ENCODE measurements around the gene AMER1. TPM values are rescaled to one million over a fixed set of nuclear protein-coding genes. Genes with fewer than 3 reads are reported as not detected.

AMER1 gene
- total and polyA plus RNA-seq, 2 of the 8 experiments (the other 6 are each of a cell fraction or from before 2014, with no cell fraction given): 3.3 to 9.4 TPM

GRCh38 chrX:64229154-64229553, 23.6 kb upstream of the AMER1 start:
- Histone ChIP-seq H2BK20ac (ENCODE audit: low read length) (no peak overlapping the region), H3K23ac (ENCODE audit: insufficient read length) (no peak overlapping the region), H2AFZ (ENCODE audit: low read length) (no peak overlapping the region), H3K27ac (ENCODE audit: low read depth, low read length) (no peak overlapping the region), H4K20me1 (replicated peaks in 1 of 2; ENCODE audit: control insufficient read depth in 1 of 2, insufficient read depth in 2 of 2, low read length in 2 of 2) (no peaks in the 10 kb centered on the region), H3K23me2 (ENCODE audit: low read depth, low read length) (no peaks in the 10 kb centered on the region), H3K14ac (ENCODE audit: insufficient read length) (no peak overlapping the region), H3K4me2 (ENCODE audit: insufficient read depth in 1 of 2, low read depth in 2 of 2, low read length in 2 of 2) (no peak overlapping the region), H4K5ac (ENCODE audit: insufficient read length, low read depth, low read length) (no peak overlapping the region), H3K79me2 (ENCODE audit: control insufficient read depth in 1 of 2, insufficient read depth in 2 of 2, low read length in 2 of 2) (no peaks in the 10 kb centered on the region), H4K91ac (replicated peaks; ENCODE audit: insufficient read length, low read length) (no peak overlapping the region), H2BK120ac (replicated peaks; ENCODE audit: low read depth, low read length) (no peak overlapping the region), H2BK15ac (ENCODE audit: low read length) (no peak overlapping the region), H2BK12ac (ENCODE audit: low read depth, low read length) (no peak overlapping the region), H2BK5ac (ENCODE audit: low read depth, low read length) (no peak overlapping the region), H3K4me3 (ENCODE audit: extremely low read depth in 1 of 4, insufficient read depth in 2 of 4, low read depth in 3 of 4, low read length in 4 of 4) (no peak overlapping the region), H2AK5ac (ENCODE audit: low read depth, low read length) (no peak overlapping the region), H3K27me3 (replicated peaks in 1 of 4; ENCODE audit: control insufficient read depth in 3 of 4, extremely low read depth in 1 of 4, insufficient read depth in 3 of 4, low read length in 3 of 4) (no peaks in the 10 kb centered on the region), H3K4me1 (replicated peaks in 1 of 4; ENCODE audit: control insufficient read depth in 3 of 4, insufficient read depth in 4 of 4, low read length in 3 of 4) (no peaks in the 10 kb centered on the region), H3K79me1 (ENCODE audit: low read depth, low read length) (no peaks in the 10 kb centered on the region), H3K56ac (replicated peaks; ENCODE audit: insufficient read length, low read depth, low read length) (no peak overlapping the region), H3K4ac (replicated peaks; ENCODE audit: insufficient read length, low read depth, low read length) (no peak overlapping the region), H3K36me3 (ENCODE audit: control insufficient read depth in 2 of 4, insufficient read depth in 4 of 4, low read length in 3 of 4) (no peaks in the 10 kb centered on the region), H4K8ac (ENCODE audit: extremely low read depth, insufficient read depth, low read length) (no peak overlapping the region), H3K9ac (replicated peaks in 1 of 4; ENCODE audit: extremely low read depth in 1 of 4, low read depth in 3 of 4, low read length in 3 of 4) (no peak overlapping the region), H3K18ac (ENCODE audit: extremely low read depth, low read length) (no peak overlapping the region), H3K9me3 (ENCODE audit: insufficient read depth in 2 of 2, low read depth in 1 of 2, low read length in 1 of 2) (no peaks in the 10 kb centered on the region)
- CTCF ChIA-PET (ENCODE audit: partially characterized antibody): interaction anchor here (0.6 to 1.1 kb wide), 2 partner anchors 46 to 135 kb away, joined by 3 read pairs; no protein-coding TSS in a partner anchor
- 90% methylated on average over 3 of the region's 3 CpGs; no CpG with 5 or more reads in 1 of the 2 experiments for WGBS, 2 experiments (ENCODE audit: extremely low coverage in 1 of 2, insufficient coverage in 1 of 2, insufficient read length in 1 of 2, insufficient replicate concordance in 2 of 2, low coverage in 1 of 2, low lambda C conversion rate in 2 of 2, missing lambda C conversion rate in 1 of 2)
- FAIRE-seq (no peak), DNase-seq (ENCODE audit: low read depth in 1 of 2, low spot score in 2 of 2) (no peak)
- TF ChIP-seq RAD21 (IDR thresholded peaks at IDR 0.05 in 1 of 2, conservative IDR thresholded peaks at IDR 0.05 in 1 of 2; ENCODE audit: low read depth in 2 of 2, low read length in 2 of 2) (peak; percentile 30 to 48; a peak in 3 of 4 replicates), JUND (IDR thresholded peaks at IDR 0.05; ENCODE audit: low read length) (no peak), RBBP5 (IDR thresholded peaks at IDR 0.05; ENCODE audit: borderline replicate concordance, low read depth, low read length) (no peak)
- POLR2A ChIA-PET (ENCODE audit: partially characterized antibody): no interaction called here

Measured in H1 (cell line).